GM18526 (cell line): ENCODE results near the gene EHMT1.

Experiments
- POLR2A ChIP-seq: IDR thresholded peaks from 3 replicates; pipeline ENCODE4 v1.6.1; 2011; ENCODE audit not compliant: insufficient read length; ENCODE audit errors: extremely low read depth

EHMT1 gene

GRCh38 chr9:137820161-137820855 lies 201.5 kb downstream of the EHMT1 start:
- TF ChIP-seq POLR2A = no peak

GRCh38 chr9:137823986-137824771 lies 205.4 kb downstream of the EHMT1 start:
- TF ChIP-seq POLR2A = no peak

- TF ChIP-seq POLR2A = no peak
These were observed 206.7 kb downstream of the EHMT1 start for GRCh38 chr9:137825324-137825989.

GRCh38 chr9:137827908-137828526 lies 209.2 kb downstream of the EHMT1 start:
- TF ChIP-seq POLR2A = no peak

GRCh38 chr9:137828527-137829259 lies 209.9 kb downstream of the EHMT1 start:
- no peak for TF ChIP-seq POLR2A

- TF ChIP-seq POLR2A = no peak
These were observed 210.6 kb downstream of the EHMT1 start for GRCh38 chr9:137829260-137829996.

GRCh38 chr9:137832191-137832700 lies 213.4 kb downstream of the EHMT1 start:
- no peak for TF ChIP-seq POLR2A

- TF ChIP-seq POLR2A = no peak
These were observed 214.2 kb downstream of the EHMT1 start for GRCh38 chr9:137832830-137833590.

GRCh38 chr9:137833721-137834613 lies 215.2 kb downstream of the EHMT1 start:
- no peak for TF ChIP-seq POLR2A

GRCh38 chr9:137834846-137835546 lies 216.2 kb downstream of the EHMT1 start:
- no peak for TF ChIP-seq POLR2A

- no peak for TF ChIP-seq POLR2A
These were observed 217.5 kb downstream of the EHMT1 start for GRCh38 chr9:137836151-137836830.
